Limb (tissue), 2 donors: Measurements from ENCODE around the gene GPR35.

Experiments
- DNase-seq, 2 donors: peaks; one replicate each; pipeline ENCODE4 v3.0.0-alpha.2; 2016; ENCODE audit errors: extremely low spot score in 2 of 2

GPR35 gene

GRCh38 chr2:240622531-240623235, 2.6 kb upstream of the GPR35 start:
- peak in 1 of 2 donors; percentile 29 for DNase-seq

GRCh38 chr2:240623531-240624010, 1.7 kb upstream of the GPR35 start:
- no peak for DNase-seq

GRCh38 chr2:240624011-240624949, 1.0 kb upstream of the GPR35 start:
- peak in 1 of 2 donors; percentile 16 for DNase-seq

- peak in 1 of 2 donors; percentile 20 for DNase-seq
These were observed 1.4 kb downstream of the GPR35 start for GRCh38 chr2:240626531-240627300.

GRCh38 chr2:240627736-240628506, 2.6 kb downstream of the GPR35 start:
- peak in 1 of 2 donors; percentile 18 for DNase-seq

GRCh38 chr2:240628507-240628807, 3.2 kb downstream of the GPR35 start:
- peak in 1 of 2 donors; percentile 14 for DNase-seq

GRCh38 chr2:240628808-240629618, 3.7 kb downstream of the GPR35 start:
- no peak for DNase-seq

- DNase-seq: no peak
These were observed 4.3 kb downstream of the GPR35 start for GRCh38 chr2:240629619-240629967.

- no peak for DNase-seq
These were observed 4.9 kb downstream of the GPR35 start for GRCh38 chr2:240629968-240630770.

- DNase-seq: no peak
These were observed 5.7 kb downstream of the GPR35 start for GRCh38 chr2:240630771-240631547.

GRCh38 chr2:240631548-240632305, 6.4 kb downstream of the GPR35 start:
- no peak for DNase-seq

GRCh38 chr2:240632306-240632721, 7.0 kb downstream of the GPR35 start:
- DNase-seq: no peak

GRCh38 chr2:240635121-240635997, 10.1 kb downstream of the GPR35 start:
- no peak for DNase-seq

- no peak for DNase-seq
These were observed 10.8 kb downstream of the GPR35 start for GRCh38 chr2:240635998-240636547.

- no peak for DNase-seq
These were observed 11.4 kb downstream of the GPR35 start for GRCh38 chr2:240636563-240637115.
